Spleen (tissue), 11 donors: ENCODE measurements around the gene KCNE4. TPM values are rescaled to one million over a fixed set of nuclear protein-coding genes. Genes with fewer than 3 reads are reported as not detected.

Experiments used
- DNase-seq: peaks from one replicate; pipeline ENCODE4 v3.0.0-alpha.2; 2020
- H3K27ac ChIP-seq, 8 donors: fragments of 200-600 bp; sonication (generic) in 7 of 8; 1 replicate in 4 of 8; 2 replicates in 4 of 8; pipeline versions ENCODE4 v1.5.0 to v1.8.0; 2016 to 2021; ENCODE audit warnings: inconsistent platforms in 4 of 8, mild to moderate bottlenecking in 4 of 8, moderate library complexity in 1 of 8
- H3K27me3 ChIP-seq, 7 donors: fragments of 200-600 bp; sonication (generic) in 6 of 7; replicated peaks in 1 of 7; 1 replicate in 4 of 7; 2 replicates in 3 of 7; pipeline versions ENCODE4 v1.5.0 to v1.8.0; 2016 to 2021; ENCODE audit warnings: inconsistent platforms in 3 of 7, mild to moderate bottlenecking in 1 of 7
- H3K36me3 ChIP-seq, 6 donors: fragments of 200-600 bp; sonication (generic) in 5 of 6; 1 replicate in 4 of 6; 2 replicates in 2 of 6; pipeline versions ENCODE4 v1.5.0 to v1.8.0; 2016 to 2021; ENCODE audit warnings: inconsistent platforms in 2 of 6
- H3K4me1 ChIP-seq, 6 donors: fragments of 200-600 bp; sonication (generic) in 5 of 6; 1 replicate in 3 of 6; 2 replicates in 3 of 6; pipeline versions ENCODE4 v1.5.0 to v1.8.0; 2016 to 2021; ENCODE audit warnings: inconsistent platforms in 3 of 6
- H3K4me3 ChIP-seq, 8 donors: fragments of 200-600 bp; sonication (generic) in 7 of 8; 1 replicate in 4 of 8; 2 replicates in 4 of 8; pipeline versions ENCODE4 v1.5.0 to v1.8.0; 2016 to 2021; ENCODE audit warnings: inconsistent platforms in 4 of 8, mild to moderate bottlenecking in 4 of 8, moderate library complexity in 2 of 8
- H3K9me3 ChIP-seq, 8 donors: fragments of 200-600 bp; sonication (generic) in 7 of 8; 1 replicate in 4 of 8; 2 replicates in 4 of 8; pipeline versions ENCODE4 v1.5.0 to v1.8.0; 2016 to 2021; ENCODE audit warnings: inconsistent platforms in 4 of 8
- POLR2A ChIP-seq, 3 donors: fragments of 450-650 bp; IDR thresholded peaks; one replicate each; pipeline ENCODE4 v1.5.1; 2017; ENCODE audit warnings: antibody characterized with exemption in 3 of 3, mild to moderate bottlenecking in 1 of 3
- POLR2AphosphoS5 ChIP-seq, 3 donors: sonication (generic); formaldehyde crosslinking; IDR thresholded peaks; one replicate each; pipeline ENCODE4 v1.5.1; 2017; ENCODE audit warnings: antibody characterized with exemption in 3 of 3
- WGBS, 5 donors: extraction: QIAGEN DNeasy Blood & Tissue Kit in 3 of 5; methylation state at CpG; one replicate each; pipeline versions ENCODE4 v1.1.5 to v1.1.7; 2013 to 2018; 5-methylcytosine and 5-hydroxymethylcytosine counted together
- intact Hi-C: fragments of 100-400 bp; cut with DNase I; formaldehyde crosslinking; loops from one replicate; pipeline ENCODE4 v1.15.0; 2023; ENCODE audit warnings: low total_unique reads
- polyA plus RNA-seq, 3 donors: library from polyadenylated mRNA; stranded (reverse); fragments of 200-250 nt; gene quantifications; one replicate each; pipeline ENCODE4 v1.2.1, GENCODE V29; 2013
- total RNA-seq, 7 donors: library from RNA; depleted of rRNA in 3 of 7; stranded (reverse); fragments of >200 nt in 3 of 7; fragmentation: NEBNext Ultra II Directional in 4 of 7; extraction: Animal tissue kit (Norgen Biotek cat#: 25700) in 4 of 7; gene quantifications; one replicate each; pipeline versions ENCODE4 v1.1.0 to v1.2.1, GENCODE V29; 2016 to 2021
- TF ChIP-seq, protein P1 (sequence below), 11 experiments: fragments of 200-600 bp in 7 of 11; fragments of 450-650 bp in 4 of 11; sonication (generic) in 4 of 11; IDR thresholded peaks in 8 of 11; conservative IDR thresholded peaks in 3 of 11; 1 replicate in 7 of 11; 2 replicates in 4 of 11; pipeline versions ENCODE4 v1.4.0 to v1.8.0; 2016 to 2021; ENCODE audit warnings: antibody characterized with exemption in 11 of 11, inconsistent platforms in 4 of 11, mild to moderate bottlenecking in 1 of 11
- donor health status: healthy with polysubstance abuse.
- donor health status: DM: no; HTN: no; CAD: no; lungs with moderate emphysema.
- donor health status: DM: no; HTN: no; CAD: no.
- donor health status: Bipolar disorder and iron deficiency.
- donor health status: healthy.
- donor health status: DM: no; HTN: no; CAD: no.
- donor health status: DM: yes; HTN: yes; CAD: no.

The KCNE4 gene
- total and polyA plus RNA-seq, 10 donors: 1.0 to 25.0 (median 4.3) TPM

DNA sequence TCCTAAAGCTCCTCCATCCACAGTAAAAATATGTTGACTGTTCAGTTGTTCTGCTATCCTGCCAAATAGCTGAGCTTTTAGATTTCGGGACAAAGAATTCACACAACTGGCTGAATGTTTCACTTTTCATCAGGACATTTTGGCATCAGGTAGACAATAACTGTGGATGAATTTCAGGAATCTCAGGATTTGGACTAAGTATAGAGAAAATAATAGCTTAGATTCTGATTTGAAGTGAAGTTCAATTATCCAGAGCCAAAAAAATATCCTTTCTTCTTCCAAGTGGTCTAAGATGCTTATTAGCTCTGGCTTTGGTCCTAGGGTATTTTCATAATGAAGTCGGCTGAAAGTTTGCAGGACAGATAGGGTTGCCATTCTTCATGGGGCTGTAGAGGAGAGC, 16.1 kb downstream of the KCNE4 start:
- intact Hi-C loops: no loop called here
- WGBS, 5 donors: 72 to 88% (median 83%) methylated on average over 2 of the region's 2 CpGs
- no peak overlapping the region for H3K27ac ChIP-seq

DNA sequence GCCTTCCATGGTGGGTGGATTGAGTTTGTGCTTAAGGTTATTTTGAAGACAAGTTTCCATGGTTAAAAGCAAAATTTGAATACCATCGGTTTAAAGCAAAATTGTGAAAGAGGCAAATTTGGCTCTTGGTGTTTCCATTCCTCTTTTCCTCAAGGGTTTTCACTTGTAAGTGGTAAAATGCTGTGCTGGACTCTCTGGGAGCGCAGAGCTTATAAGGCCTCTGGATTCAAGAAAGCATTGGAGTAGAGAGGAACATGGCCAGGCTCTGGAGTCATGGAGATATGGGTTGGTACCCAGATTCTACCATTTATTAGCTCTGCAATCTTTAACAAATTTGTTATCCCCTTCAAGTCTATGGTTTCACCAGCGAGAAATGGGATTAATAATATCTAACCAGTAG, 17.5 kb downstream of the KCNE4 start:
- H3K27me3 ChIP-seq: no peaks in the 10 kb centered on the region
- H3K4me3 ChIP-seq: no peak overlapping the region
- intact Hi-C loops: no loop called here
- no peaks in the 10 kb centered on the region for H3K4me1 ChIP-seq
- H3K9me3 ChIP-seq: no peaks in the 10 kb centered on the region
- H3K27ac ChIP-seq: no peak overlapping the region
- no peaks in the 10 kb centered on the region for H3K36me3 ChIP-seq
- 74 to 94% (median 83%) methylated on average over 3 of the region's 3 CpGs for WGBS, 5 donors
- TF ChIP-seq POLR2AphosphoS5 (IDR thresholded peaks at IDR 0.05): no peak
- TF ChIP-seq, protein P1, sequence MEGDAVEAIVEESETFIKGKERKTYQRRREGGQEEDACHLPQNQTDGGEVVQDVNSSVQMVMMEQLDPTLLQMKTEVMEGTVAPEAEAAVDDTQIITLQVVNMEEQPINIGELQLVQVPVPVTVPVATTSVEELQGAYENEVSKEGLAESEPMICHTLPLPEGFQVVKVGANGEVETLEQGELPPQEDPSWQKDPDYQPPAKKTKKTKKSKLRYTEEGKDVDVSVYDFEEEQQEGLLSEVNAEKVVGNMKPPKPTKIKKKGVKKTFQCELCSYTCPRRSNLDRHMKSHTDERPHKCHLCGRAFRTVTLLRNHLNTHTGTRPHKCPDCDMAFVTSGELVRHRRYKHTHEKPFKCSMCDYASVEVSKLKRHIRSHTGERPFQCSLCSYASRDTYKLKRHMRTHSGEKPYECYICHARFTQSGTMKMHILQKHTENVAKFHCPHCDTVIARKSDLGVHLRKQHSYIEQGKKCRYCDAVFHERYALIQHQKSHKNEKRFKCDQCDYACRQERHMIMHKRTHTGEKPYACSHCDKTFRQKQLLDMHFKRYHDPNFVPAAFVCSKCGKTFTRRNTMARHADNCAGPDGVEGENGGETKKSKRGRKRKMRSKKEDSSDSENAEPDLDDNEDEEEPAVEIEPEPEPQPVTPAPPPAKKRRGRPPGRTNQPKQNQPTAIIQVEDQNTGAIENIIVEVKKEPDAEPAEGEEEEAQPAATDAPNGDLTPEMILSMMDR (IDR thresholded peaks at IDR 0.05 in 8 of 11, conservative IDR thresholded peaks at IDR 0.05 in 3 of 11): no peak
- no peak for TF ChIP-seq POLR2A (IDR thresholded peaks at IDR 0.05)
- no peak for DNase-seq

More for the DNA sequence above, 16.1 kb downstream of the KCNE4 start:
- Histone ChIP-seq H3K4me3 (no peak overlapping the region), H3K4me1 (no peaks in the 10 kb centered on the region), H3K36me3 (no peaks in the 10 kb centered on the region), H3K27me3 (no peaks in the 10 kb centered on the region), H3K9me3 (no peaks in the 10 kb centered on the region)
- TF ChIP-seq POLR2AphosphoS5 (IDR thresholded peaks at IDR 0.05) (no peak), POLR2A (IDR thresholded peaks at IDR 0.05) (no peak)
- TF ChIP-seq, protein P1 (IDR thresholded peaks at IDR 0.05 in 8 of 11, conservative IDR thresholded peaks at IDR 0.05 in 3 of 11): no peak
- no peak for DNase-seq

DNA sequence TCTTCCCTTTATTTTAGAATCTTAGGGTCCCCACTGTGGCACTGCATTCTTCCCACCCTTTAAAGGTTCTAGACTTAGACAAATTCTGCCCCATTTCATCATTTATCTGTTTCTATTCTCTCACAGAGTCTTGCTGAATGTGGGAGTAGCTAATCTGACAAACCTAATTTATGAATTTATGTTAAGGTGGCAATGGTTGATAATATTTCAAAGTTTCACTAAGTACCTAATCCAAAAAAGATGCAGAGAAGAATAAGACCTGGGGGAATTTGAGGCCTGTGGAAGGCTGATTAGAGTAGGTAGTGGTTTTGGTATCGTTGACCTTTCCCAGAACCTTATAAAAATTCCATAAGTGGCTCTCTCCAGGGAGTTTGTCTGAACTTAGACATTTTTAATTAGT, 18.0 kb downstream of the KCNE4 start:
- Histone ChIP-seq H3K4me1 (no peaks in the 10 kb centered on the region), H3K9me3 (no peaks in the 10 kb centered on the region), H3K4me3 (no peak overlapping the region), H3K27ac (no peak overlapping the region), H3K36me3 (no peaks in the 10 kb centered on the region), H3K27me3 (no peaks in the 10 kb centered on the region)
- TF ChIP-seq POLR2A (IDR thresholded peaks at IDR 0.05): no peak
- no peak for TF ChIP-seq POLR2AphosphoS5 (IDR thresholded peaks at IDR 0.05)
- TF ChIP-seq, protein P1 (IDR thresholded peaks at IDR 0.05 in 8 of 11, conservative IDR thresholded peaks at IDR 0.05 in 3 of 11): no peak
- WGBS, 5 donors: 67 to 82% (median 72%) methylated on average over 1 of the region's 1 CpG
- DNase-seq: no peak
- intact Hi-C loops: no loop called here

DNA sequence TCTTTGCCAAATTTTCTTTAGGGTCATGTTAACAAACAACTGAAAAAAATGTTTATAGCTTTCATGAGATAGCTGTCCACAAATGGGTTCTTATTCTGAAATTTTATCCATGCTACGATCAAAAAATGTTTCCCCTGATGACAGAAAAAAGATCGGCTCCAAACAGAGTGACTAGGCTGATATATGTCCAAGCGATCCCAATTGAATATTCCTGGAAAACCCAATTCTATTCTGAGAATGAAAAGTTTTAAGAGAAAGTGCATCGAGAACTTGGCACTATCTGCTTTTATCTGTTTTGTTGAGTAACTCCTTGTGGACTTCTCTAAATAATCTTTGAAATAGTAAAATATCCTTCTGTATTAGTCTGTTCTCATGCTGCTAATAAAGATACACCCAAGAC, 19.1 kb downstream of the KCNE4 start:
- no peaks in the 10 kb centered on the region for H3K9me3 ChIP-seq
- no peaks in the 10 kb centered on the region for H3K4me1 ChIP-seq
- no peaks in the 10 kb centered on the region for H3K27me3 ChIP-seq
- 78 to 93% (median 86%) methylated on average over 4 of the region's 4 CpGs for WGBS, 5 donors
- H3K27ac ChIP-seq: no peak overlapping the region
- intact Hi-C loops: no loop called here
- H3K4me3 ChIP-seq: no peak overlapping the region
- TF ChIP-seq POLR2AphosphoS5 (IDR thresholded peaks at IDR 0.05) (no peak), POLR2A (IDR thresholded peaks at IDR 0.05) (no peak)
- TF ChIP-seq, protein P1 (IDR thresholded peaks at IDR 0.05 in 8 of 11, conservative IDR thresholded peaks at IDR 0.05 in 3 of 11): no peak
- no peak for DNase-seq
- no peaks in the 10 kb centered on the region for H3K36me3 ChIP-seq
